C4-2B (cell line): Measurements from ENCODE around the gene SLC7A9.

Experiments used
- ZFX ChIP-seq: fragments of 450-650 bp; IDR thresholded peaks from 2 replicates; pipeline ENCODE4 v1.6.1; 2017
- TF ChIP-seq, protein P1 (sequence below): fragments of 450-650 bp; conservative IDR thresholded peaks from 2 replicates; pipeline ENCODE4 v1.5.1; 2017; ENCODE audit warnings: mild to moderate bottlenecking

DNA sequence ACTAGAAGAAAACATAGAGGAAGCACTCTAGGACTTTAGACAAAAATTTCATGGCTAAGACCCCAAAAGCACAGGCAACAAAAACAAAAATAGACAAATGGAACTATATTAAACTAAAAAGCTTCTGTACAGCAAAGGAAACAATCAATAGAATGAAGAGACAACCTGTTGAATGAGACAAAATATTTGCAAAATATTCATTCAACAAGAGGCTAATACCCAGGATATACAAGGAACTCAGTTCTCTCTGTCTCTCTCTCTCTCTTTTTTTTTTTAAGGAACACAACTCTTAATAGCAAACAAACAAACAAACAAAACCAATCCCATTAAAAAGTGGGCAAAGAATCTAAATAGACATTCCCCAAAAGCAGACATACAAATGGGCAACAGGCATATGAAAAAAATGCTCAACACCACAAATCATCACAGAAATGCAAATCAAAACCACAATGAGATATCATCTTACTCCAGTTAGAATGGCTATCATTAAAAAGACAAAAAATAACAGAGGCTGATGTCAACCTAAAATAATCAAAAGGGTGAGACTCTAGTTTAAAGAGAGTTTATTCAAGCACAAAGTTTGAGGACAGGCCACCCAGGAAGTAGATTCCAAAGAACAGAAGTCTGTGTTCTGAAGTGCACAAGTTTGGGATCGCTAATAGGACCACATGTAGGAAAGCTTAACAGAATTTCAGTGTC, 27.1 kb upstream of the SLC7A9 start:
- TF ChIP-seq, protein P1, sequence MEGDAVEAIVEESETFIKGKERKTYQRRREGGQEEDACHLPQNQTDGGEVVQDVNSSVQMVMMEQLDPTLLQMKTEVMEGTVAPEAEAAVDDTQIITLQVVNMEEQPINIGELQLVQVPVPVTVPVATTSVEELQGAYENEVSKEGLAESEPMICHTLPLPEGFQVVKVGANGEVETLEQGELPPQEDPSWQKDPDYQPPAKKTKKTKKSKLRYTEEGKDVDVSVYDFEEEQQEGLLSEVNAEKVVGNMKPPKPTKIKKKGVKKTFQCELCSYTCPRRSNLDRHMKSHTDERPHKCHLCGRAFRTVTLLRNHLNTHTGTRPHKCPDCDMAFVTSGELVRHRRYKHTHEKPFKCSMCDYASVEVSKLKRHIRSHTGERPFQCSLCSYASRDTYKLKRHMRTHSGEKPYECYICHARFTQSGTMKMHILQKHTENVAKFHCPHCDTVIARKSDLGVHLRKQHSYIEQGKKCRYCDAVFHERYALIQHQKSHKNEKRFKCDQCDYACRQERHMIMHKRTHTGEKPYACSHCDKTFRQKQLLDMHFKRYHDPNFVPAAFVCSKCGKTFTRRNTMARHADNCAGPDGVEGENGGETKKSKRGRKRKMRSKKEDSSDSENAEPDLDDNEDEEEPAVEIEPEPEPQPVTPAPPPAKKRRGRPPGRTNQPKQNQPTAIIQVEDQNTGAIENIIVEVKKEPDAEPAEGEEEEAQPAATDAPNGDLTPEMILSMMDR: no peak
- TF ChIP-seq ZFX: no peak
